H1 (cell line): ENCODE data around the gene RFX3. TPM values are rescaled to one million over a fixed set of nuclear protein-coding genes. Genes with fewer than 3 reads are reported as not detected.

Experiments used
- CTCF ChIA-PET: fragments of 300-600 bp; sonication (Branson Sonifier 250); formaldehyde crosslinking; loops from one replicate; lab custom pipeline; 2021; ENCODE audit not compliant: partially characterized antibody; lab: Charles Lee
- POLR2A ChIA-PET: fragments of 300-600 bp; sonication (Branson Sonifier 250); formaldehyde crosslinking; loops from one replicate; lab custom pipeline; 2021; ENCODE audit warnings: inconsistent platforms; ENCODE audit not compliant: partially characterized antibody; lab: Charles Lee
- DNase-seq, 2 experiments: peaks; one replicate each; pipeline versions ENCODE4 v3.0.0 to v3.0.0-alpha.2; 2010 to 2022; ENCODE audit warnings: low spot score in 2 of 2, low read depth in 1 of 2, mixed read lengths in 1 of 2
- FAIRE-seq: peaks from 2 replicates; lab custom pipeline; 2011; peaks lifted over from hg19 to GRCh38; lab: Jason Lieb, UNC
- H2AFZ ChIP-seq: 2 replicates; pipeline ENCODE4 v1.8.1; 2012; ENCODE audit warnings: low read length, inconsistent platforms
- H2AK5ac ChIP-seq: 2 replicates; pipeline ENCODE4 v1.6.1; 2013; ENCODE audit warnings: low read depth, low read length
- H2BK120ac ChIP-seq: replicated peaks from 2 replicates; pipeline ENCODE3; 2013; ENCODE audit warnings: low read depth, low read length, inconsistent platforms
- H2BK12ac ChIP-seq: 2 replicates; pipeline ENCODE4 v1.6.1; 2013; ENCODE audit warnings: low read depth, low read length
- H2BK15ac ChIP-seq: 2 replicates; pipeline ENCODE4 v1.6.1; 2013; ENCODE audit warnings: low read length
- H2BK20ac ChIP-seq: 2 replicates; pipeline ENCODE4 v1.6.1; 2013; ENCODE audit warnings: low read length
- H2BK5ac ChIP-seq: 2 replicates; pipeline ENCODE4 v1.6.1; 2013; ENCODE audit warnings: low read depth, low read length
- H3K14ac ChIP-seq: 2 replicates; pipeline ENCODE4 v1.6.1; 2013; ENCODE audit warnings: inconsistent platforms; ENCODE audit not compliant: insufficient read length
- H3K18ac ChIP-seq: 2 replicates; pipeline ENCODE4 v1.6.1; 2013; ENCODE audit warnings: low read length; ENCODE audit errors: extremely low read depth
- H3K23ac ChIP-seq: 2 replicates; pipeline ENCODE4 v1.6.1; 2013; ENCODE audit warnings: inconsistent platforms; ENCODE audit not compliant: insufficient read length
- H3K23me2 ChIP-seq: 2 replicates; pipeline ENCODE4 v1.6.1; 2013; ENCODE audit warnings: low read depth, low read length
- H3K27ac ChIP-seq: 2 replicates; pipeline ENCODE4 v1.6.1; 2011; ENCODE audit warnings: low read depth, low read length, inconsistent platforms
- H3K27me3 ChIP-seq, 4 experiments: replicated peaks in 1 of 4; 1 replicate in 1 of 4; 2 replicates in 3 of 4; pipeline versions ENCODE4 v1.6.1 to v1.8.1; 2011 to 2013; ENCODE audit warnings: low read length in 3 of 4, mild to moderate bottlenecking in 3 of 4, inconsistent platforms in 2 of 4, mixed read lengths in 2 of 4, moderate library complexity in 1 of 4; ENCODE audit not compliant: control insufficient read depth in 3 of 4, insufficient read depth in 3 of 4; ENCODE audit errors: extremely low read depth in 1 of 4
- H3K36me3 ChIP-seq, 4 experiments: 2 replicates each; pipeline versions ENCODE4 v1.6.1 to v1.8.1; 2011 to 2013; ENCODE audit warnings: mild to moderate bottlenecking in 4 of 4, low read length in 3 of 4, moderate library complexity in 2 of 4, control low read depth in 1 of 4, inconsistent platforms in 1 of 4; ENCODE audit not compliant: insufficient read depth in 4 of 4, control insufficient read depth in 2 of 4
- H3K4ac ChIP-seq: replicated peaks from 2 replicates; pipeline ENCODE3; 2013; ENCODE audit warnings: low read length, low read depth, mixed read lengths, inconsistent platforms; ENCODE audit not compliant: insufficient read length
- H3K4me1 ChIP-seq, 4 experiments: replicated peaks in 1 of 4; 1 replicate in 1 of 4; 2 replicates in 3 of 4; pipeline versions ENCODE4 v1.6.1 to v1.8.1; 2011 to 2013; ENCODE audit warnings: low read length in 3 of 4, inconsistent platforms in 2 of 4, mixed read lengths in 1 of 4; ENCODE audit not compliant: insufficient read depth in 4 of 4, control insufficient read depth in 3 of 4
- H3K4me2 ChIP-seq, 2 experiments: 2 replicates each; pipeline versions ENCODE4 v1.6.1 to v1.8.1; 2011 to 2013; ENCODE audit warnings: low read depth in 2 of 2, low read length in 2 of 2, control low read depth in 1 of 2, inconsistent platforms in 1 of 2, mild to moderate bottlenecking in 1 of 2; ENCODE audit not compliant: insufficient read depth in 1 of 2
- H3K4me3 ChIP-seq, 4 experiments: fragments of 200-600, 300-600 bp in 1 of 4; sonication (generic), shearing (Covaris generic), sonication (Bioruptor Twin) in 1 of 4; 2 replicates each; pipeline versions ENCODE4 v1.5.1 to v1.8.1; 2011 to 2016; ENCODE audit warnings: low read length in 4 of 4, low read depth in 3 of 4, control low read depth in 2 of 4, inconsistent platforms in 2 of 4, mild to moderate bottlenecking in 2 of 4, mixed read lengths in 1 of 4, moderate library complexity in 1 of 4; ENCODE audit not compliant: insufficient read depth in 2 of 4; ENCODE audit errors: extremely low read depth in 1 of 4
- H3K56ac ChIP-seq: replicated peaks from 2 replicates; pipeline ENCODE3; 2013; ENCODE audit warnings: low read depth, mild to moderate bottlenecking, mixed read lengths, low read length, inconsistent platforms; ENCODE audit not compliant: insufficient read length
- H3K79me1 ChIP-seq: 2 replicates; pipeline ENCODE4 v1.6.1; 2013; ENCODE audit warnings: low read depth, low read length, control low read depth
- H3K79me2 ChIP-seq, 2 experiments: 2 replicates each; pipeline versions ENCODE4 v1.6.1 to v1.8.1; 2012 to 2013; ENCODE audit warnings: low read length in 2 of 2, mild to moderate bottlenecking in 2 of 2, inconsistent platforms in 1 of 2; ENCODE audit not compliant: insufficient read depth in 2 of 2, control insufficient read depth in 1 of 2
- H3K9ac ChIP-seq, 4 experiments: replicated peaks in 1 of 4; 1 replicate in 1 of 4; 2 replicates in 3 of 4; pipeline versions ENCODE4 v1.6.1 to v1.8.1; 2011 to 2013; ENCODE audit warnings: low read depth in 3 of 4, low read length in 3 of 4, control low read depth in 2 of 4, mild to moderate bottlenecking in 2 of 4, moderate library complexity in 2 of 4, inconsistent platforms in 1 of 4; ENCODE audit errors: extremely low read depth in 1 of 4
- H3K9me3 ChIP-seq, 2 experiments: 2 replicates each; pipeline versions ENCODE4 v1.6.1 to v1.8.1; 2012 to 2013; ENCODE audit warnings: mild to moderate bottlenecking in 2 of 2, moderate library complexity in 2 of 2, control low read depth in 1 of 2, inconsistent platforms in 1 of 2, low read depth in 1 of 2, low read length in 1 of 2, mixed read lengths in 1 of 2; ENCODE audit not compliant: insufficient read depth in 2 of 2
- H4K20me1 ChIP-seq, 2 experiments: replicated peaks in 1 of 2; 2 replicates each; pipeline versions ENCODE3 to v1.8.1; 2011 to 2013; ENCODE audit warnings: inconsistent platforms in 2 of 2, low read length in 2 of 2, mild to moderate bottlenecking in 1 of 2; ENCODE audit not compliant: insufficient read depth in 2 of 2, control insufficient read depth in 1 of 2
- H4K5ac ChIP-seq: 2 replicates; pipeline ENCODE4 v1.6.1; 2013; ENCODE audit warnings: low read length, low read depth, mixed read lengths, inconsistent platforms; ENCODE audit not compliant: insufficient read length
- H4K8ac ChIP-seq: 2 replicates; pipeline ENCODE4 v1.8.0; 2013; ENCODE audit warnings: mild to moderate bottlenecking, moderate library complexity, low read length, inconsistent platforms; ENCODE audit not compliant: insufficient read depth; ENCODE audit errors: extremely low read depth
- H4K91ac ChIP-seq: replicated peaks from 2 replicates; pipeline ENCODE3; 2013; ENCODE audit warnings: low read length, mixed read lengths, inconsistent platforms; ENCODE audit not compliant: insufficient read length
- BCL11A ChIP-seq, 2 experiments: IDR thresholded peaks; one replicate each; pipeline ENCODE4 v1.6.1; 2011; ENCODE audit warnings: low read depth in 2 of 2, low read length in 2 of 2, mild to moderate bottlenecking in 2 of 2
- KDM5A ChIP-seq: fragments of 200-600 bp; IDR thresholded peaks from 2 replicates; pipeline ENCODE4 v1.7.1; 2012; ENCODE audit warnings: mild to moderate bottlenecking, low read length, inconsistent platforms, mixed read lengths
- POLR2AphosphoS5 ChIP-seq: IDR thresholded peaks from 2 replicates; pipeline ENCODE4 v1.6.1; 2011; ENCODE audit warnings: low read depth, low read length
- RXRA ChIP-seq: IDR thresholded peaks from 2 replicates; pipeline ENCODE4 v1.6.1; 2011; ENCODE audit warnings: low read depth, mild to moderate bottlenecking, low read length, moderate library complexity; ENCODE audit not compliant: insufficient read depth
- WGBS, 2 experiments: shearing (Covaris generic) in 1 of 2; methylation state at CpG; one replicate each; pipeline versions ENCODE4 v1.1.6 to v1.1.7; 2013 to 2015; ENCODE audit warnings: low lambda C conversion rate in 2 of 2, mixed read lengths in 2 of 2, inconsistent platforms in 1 of 2, low coverage in 1 of 2, missing lambda C conversion rate in 1 of 2; ENCODE audit not compliant: insufficient replicate concordance in 2 of 2, insufficient coverage in 1 of 2, insufficient read length in 1 of 2; ENCODE audit errors: extremely low coverage in 1 of 2, missing lambda C conversion rate in 1 of 2; 5-methylcytosine and 5-hydroxymethylcytosine counted together
- polyA plus RNA-seq, 7 experiments: library from polyadenylated mRNA; depleted of rRNA in 3 of 7; stranded (reverse) in 5 of 7; unstranded in 2 of 7; fragments of >200 nt in 5 of 7; fragments of 200-250 nt in 2 of 7; gene quantifications; 1 replicate in 5 of 7; 2 replicates in 1 of 7; 4 replicates in 1 of 7; pipeline versions ENCODE4 v1.2.1 to v1.2.3, GENCODE V29; 2011 to 2013; ENCODE audit warnings: missing spikeins in 2 of 7, mixed read lengths in 2 of 7
- total RNA-seq: library from RNA; stranded (reverse); fragmentation: NEBNext Ultra II Directional; extraction: Animal tissue kit (Norgen Biotek cat#: 25700); gene quantifications from 2 replicates; pipeline ENCODE4 v1.2.1, GENCODE V29; 2021

Gene RFX3
- total and polyA plus RNA-seq, 2 of the 8 experiments (the other 6 are each of a cell fraction or from before 2014, with no cell fraction given), result 4.9 to 22.6 TPM

DNA sequence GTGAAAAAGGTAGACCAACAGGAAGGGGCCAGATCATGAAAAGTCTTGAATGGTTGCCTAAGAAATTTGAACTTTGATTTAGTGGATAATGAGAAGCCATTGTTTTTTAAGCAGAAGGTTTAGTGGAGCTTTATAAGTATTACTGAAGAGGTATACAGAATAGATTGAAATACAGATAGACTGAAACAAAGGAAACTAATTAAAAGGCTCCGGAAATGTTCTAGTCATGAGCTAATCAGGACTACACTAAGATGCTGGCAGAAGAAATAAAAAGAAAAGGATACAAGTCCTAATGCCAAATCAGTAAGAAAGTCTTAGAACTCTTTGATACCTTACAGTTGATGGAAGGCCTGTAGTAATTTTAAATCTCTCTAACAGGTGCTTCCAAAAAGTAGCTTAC lies 45.7 kb upstream of the RFX3 start:
- Histone ChIP-seq H3K9ac (no peak overlapping the region), H3K27me3 (no peaks in the 10 kb centered on the region), H3K36me3 (no peaks in the 10 kb centered on the region), H2BK120ac (no peak overlapping the region), H2BK5ac (no peak overlapping the region), H3K4me2 (no peak overlapping the region), H3K4ac (no peak overlapping the region), H3K4me3 (no peak overlapping the region), H2BK12ac (no peak overlapping the region), H4K8ac (no peak overlapping the region), H3K79me1 (no peaks in the 10 kb centered on the region), H2AFZ (no peak overlapping the region), H2AK5ac (no peak overlapping the region), H3K4me1 (no peaks in the 10 kb centered on the region), H3K14ac (no peak overlapping the region), H3K23me2 (no peaks in the 10 kb centered on the region), H3K23ac (no peak overlapping the region), H3K56ac (no peak overlapping the region), H2BK15ac (no peak overlapping the region), H3K9me3 (no peaks in the 10 kb centered on the region), H4K91ac (no peak overlapping the region), H2BK20ac (no peak overlapping the region), H3K18ac (no peak overlapping the region), H3K27ac (no peak overlapping the region), H4K20me1 (no peaks in the 10 kb centered on the region), H4K5ac (no peak overlapping the region), H3K79me2 (no peaks in the 10 kb centered on the region)
- TF ChIP-seq BCL11A (IDR thresholded peaks at IDR 0.05; ENCODE audit: low read depth in 2 of 2, low read length in 2 of 2) (no peak), KDM5A (no peak), POLR2AphosphoS5 (no peak), RXRA (no peak)
- CTCF ChIA-PET, result interaction anchor here (1.7 kb wide), 1 partner anchor 9 kb away, joined by 3 read pairs; no protein-coding TSS in a partner anchor
- no peak for DNase-seq
- no peak for FAIRE-seq
- WGBS, 2 experiments, result 100% methylated on average over 1 of the region's 1 CpG; no CpG with 5 or more reads in 1 of the 2 experiments
- POLR2A ChIA-PET, result no interaction called here
